AG09309 (cell line): ENCODE data around the gene VTCN1.
"Not testable (repeated sequence)": the region's sequence is repeated elsewhere in the genome, so short reads cannot be mapped to it uniquely, and the experiment has no call there.

Experiments used
- DNase-seq: peaks from one replicate; pipeline ENCODE4 v3.0.0-alpha.2; 2010; ENCODE audit warnings: low read depth
- H3K4me3 ChIP-seq: 2 replicates; pipeline ENCODE4 v1.5.1; 2011; ENCODE audit warnings: mild to moderate bottlenecking, low read depth, low read length, moderate library complexity; ENCODE audit not compliant: control insufficient read depth
- TF ChIP-seq, protein P1 (sequence below): IDR thresholded peaks from 2 replicates; pipeline ENCODE4 v1.5.1; 2011; ENCODE audit warnings: mild to moderate bottlenecking, low read depth, low read length, inconsistent platforms; ENCODE audit not compliant: insufficient read depth, control insufficient read depth; ENCODE audit errors: missing control alignments

The VTCN1 gene

DNA sequence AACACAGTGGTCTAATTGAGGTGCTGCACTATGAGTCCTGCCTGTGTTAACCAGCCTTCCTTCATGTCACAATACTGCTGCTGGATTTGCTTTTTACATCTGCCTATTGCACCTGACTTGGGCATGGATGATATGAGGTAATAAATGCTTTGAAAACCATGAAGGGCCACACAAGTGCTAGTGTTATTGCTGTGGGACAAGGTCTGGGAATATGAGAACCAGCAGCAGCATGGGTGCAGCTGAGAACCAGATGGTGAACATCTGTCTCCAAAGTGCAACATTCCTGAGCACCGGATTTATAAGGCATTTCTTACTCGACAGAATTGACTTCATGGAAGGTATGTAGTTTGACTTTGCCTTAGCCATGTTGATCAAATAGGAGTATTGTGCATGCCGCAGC is 105.7 kb downstream of the VTCN1 start:
- TF ChIP-seq, protein P1, sequence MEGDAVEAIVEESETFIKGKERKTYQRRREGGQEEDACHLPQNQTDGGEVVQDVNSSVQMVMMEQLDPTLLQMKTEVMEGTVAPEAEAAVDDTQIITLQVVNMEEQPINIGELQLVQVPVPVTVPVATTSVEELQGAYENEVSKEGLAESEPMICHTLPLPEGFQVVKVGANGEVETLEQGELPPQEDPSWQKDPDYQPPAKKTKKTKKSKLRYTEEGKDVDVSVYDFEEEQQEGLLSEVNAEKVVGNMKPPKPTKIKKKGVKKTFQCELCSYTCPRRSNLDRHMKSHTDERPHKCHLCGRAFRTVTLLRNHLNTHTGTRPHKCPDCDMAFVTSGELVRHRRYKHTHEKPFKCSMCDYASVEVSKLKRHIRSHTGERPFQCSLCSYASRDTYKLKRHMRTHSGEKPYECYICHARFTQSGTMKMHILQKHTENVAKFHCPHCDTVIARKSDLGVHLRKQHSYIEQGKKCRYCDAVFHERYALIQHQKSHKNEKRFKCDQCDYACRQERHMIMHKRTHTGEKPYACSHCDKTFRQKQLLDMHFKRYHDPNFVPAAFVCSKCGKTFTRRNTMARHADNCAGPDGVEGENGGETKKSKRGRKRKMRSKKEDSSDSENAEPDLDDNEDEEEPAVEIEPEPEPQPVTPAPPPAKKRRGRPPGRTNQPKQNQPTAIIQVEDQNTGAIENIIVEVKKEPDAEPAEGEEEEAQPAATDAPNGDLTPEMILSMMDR = no peak
- DNase-seq = no peak
- H3K4me3 ChIP-seq = no peak overlapping the region

DNA sequence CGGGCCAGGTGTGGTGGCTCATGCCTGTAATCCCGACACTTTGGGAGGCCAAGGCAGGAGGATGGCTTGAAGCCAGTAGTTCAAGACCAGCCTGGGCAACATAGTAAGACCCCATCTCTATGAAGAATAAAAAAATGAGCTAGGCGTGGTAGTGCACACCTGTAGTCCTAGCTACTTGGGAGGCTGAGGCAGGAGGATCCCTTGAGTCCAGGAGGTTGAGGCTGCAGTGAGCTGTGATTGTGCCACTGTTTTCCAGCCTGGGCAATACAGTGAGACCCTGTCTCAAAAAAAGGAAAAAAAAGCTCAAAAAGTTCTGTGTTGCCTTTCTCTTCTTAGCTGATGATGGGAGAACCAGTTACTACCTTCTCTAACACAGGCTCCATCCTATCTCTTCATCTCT is 108.9 kb downstream of the VTCN1 start:
- not testable (repeated sequence) for DNase-seq, H3K4me3 ChIP-seq

DNA sequence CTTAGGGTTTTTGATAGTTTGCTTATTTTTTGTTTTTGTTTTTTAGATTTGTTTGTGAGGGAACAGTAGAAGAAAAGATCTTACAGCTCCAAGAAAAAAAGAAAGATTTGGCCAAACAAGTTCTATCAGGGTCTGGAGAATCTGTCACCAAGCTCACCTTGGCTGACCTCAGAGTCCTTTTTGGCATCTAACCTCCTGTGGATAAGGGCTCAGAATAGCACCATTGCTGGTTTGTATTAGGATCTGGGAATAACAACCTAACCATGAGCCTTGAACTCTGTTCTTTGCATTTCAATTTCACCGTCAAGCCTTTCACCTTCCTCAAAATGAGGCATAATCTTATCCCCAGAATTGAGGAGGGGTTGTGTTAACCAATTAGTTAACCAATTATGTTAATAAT is 109.4 kb downstream of the VTCN1 start:
- DNase-seq = no peak
- H3K4me3 ChIP-seq = no peak overlapping the region
- TF ChIP-seq, protein P1 = no peak

DNA sequence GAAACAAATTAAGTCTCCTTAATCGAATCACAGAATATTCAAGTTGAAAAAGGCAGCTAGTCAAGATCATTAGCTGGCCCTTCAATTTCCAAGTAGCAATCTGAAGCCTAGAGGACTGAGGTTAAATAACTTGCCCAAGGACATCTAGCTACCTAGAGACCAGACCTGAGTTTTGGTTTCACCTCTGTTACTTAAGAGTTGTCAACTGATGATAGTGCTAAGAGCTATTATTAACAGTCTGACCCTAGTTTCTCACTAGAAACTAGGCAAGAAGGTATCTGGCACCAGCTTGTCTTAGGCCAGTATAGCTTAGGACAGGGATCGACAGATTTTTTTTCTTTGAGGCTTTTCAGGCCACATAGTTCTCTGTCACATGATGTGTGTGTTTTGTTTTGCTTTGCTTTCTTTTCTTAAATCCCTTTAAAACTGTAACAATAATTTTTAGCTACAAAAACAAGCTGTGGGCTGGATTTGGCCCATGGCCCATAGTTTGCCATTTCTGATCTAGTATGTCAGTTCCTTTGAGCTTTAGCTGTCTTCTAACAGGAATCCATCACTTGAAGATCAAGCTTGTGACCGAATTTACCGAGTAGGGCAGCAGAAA is 112.3 kb downstream of the VTCN1 start:
- TF ChIP-seq, protein P1 = no peak
- DNase-seq = no peak
- no peak overlapping the region for H3K4me3 ChIP-seq

DNA sequence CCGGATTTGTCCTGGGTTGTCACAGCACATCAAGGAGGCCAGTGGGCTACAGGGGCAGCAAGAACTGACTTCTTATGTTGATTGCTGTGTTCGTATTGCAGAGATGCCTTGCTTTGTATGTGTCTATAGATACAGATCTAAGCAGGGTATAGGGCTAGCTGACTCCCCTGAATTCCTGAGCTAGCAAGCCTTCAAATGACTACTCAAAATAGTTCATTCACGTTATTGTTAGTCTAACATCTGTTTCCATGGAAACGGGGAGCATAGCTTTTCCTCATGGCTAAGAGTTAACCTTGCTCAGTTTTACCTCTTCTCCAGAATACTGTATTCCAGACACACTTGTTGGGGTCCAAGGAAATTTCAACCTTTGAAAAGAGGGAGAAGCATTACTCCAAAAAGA is 113.3 kb downstream of the VTCN1 start:
- no peak overlapping the region for H3K4me3 ChIP-seq
- DNase-seq = no peak
- TF ChIP-seq, protein P1 = no peak

DNA sequence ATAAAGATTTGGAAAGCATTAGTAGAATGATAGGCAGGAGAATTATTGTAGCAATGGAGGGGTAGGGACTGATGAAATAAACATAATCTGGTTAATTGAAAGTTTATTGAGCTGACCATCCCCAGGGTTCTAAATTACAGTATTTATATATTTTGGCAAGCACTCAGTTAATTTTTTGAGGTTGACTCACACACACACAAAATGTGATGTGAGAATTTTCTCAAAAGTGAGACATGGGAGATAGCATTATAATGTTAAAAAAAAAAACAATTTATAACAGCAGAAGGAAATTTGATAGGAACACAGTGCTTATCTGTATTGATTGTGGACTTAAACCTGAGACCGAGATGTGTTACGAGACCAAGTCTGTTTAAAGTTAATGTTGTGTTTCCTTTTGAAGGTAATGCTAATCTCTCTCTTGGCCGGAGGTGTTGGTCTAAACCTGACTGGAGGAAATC is 113.7 kb downstream of the VTCN1 start:
- DNase-seq = no peak
- TF ChIP-seq, protein P1 = no peak
- no peak overlapping the region for H3K4me3 ChIP-seq

DNA sequence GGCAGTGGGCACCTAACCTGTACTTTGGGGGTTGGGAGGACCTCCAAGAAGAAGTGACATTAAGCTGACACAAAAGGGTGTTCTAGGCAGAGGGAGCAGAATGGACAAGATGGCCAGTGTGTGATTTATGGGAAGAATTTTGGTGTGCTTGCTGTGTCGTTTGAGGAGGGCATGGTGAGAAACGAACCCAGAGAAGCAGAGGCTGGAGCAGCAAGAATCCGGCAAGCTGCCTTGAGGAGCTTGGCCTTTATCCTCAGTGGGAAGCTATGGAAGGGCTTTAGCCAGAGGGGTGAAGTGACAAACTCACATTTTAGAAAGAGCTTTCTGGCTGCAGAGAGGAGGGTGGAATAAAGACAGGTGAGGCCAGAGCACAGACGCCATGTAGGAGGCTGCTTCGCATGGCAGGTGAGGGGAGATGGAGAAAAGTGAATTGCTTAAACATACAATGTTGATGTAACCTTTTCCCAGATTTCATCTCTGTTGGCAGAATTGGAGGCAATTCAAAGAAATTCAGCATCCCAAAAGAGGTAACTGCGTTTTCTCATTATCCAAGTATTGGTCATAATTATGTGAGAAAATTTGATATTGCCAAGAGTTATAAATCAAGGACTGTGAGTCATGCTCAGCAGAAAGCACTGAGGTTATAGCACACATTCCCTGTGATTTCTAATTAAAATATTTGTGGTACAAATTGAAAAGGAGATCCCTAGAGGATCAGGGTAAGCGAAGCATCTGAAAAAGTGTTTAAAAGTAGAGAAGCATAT is 115.7 kb downstream of the VTCN1 start:
- TF ChIP-seq, protein P1 = no peak
- peak; percentile 71 for DNase-seq
- H3K4me3 ChIP-seq = no peak overlapping the region
